ENCODE data around the gene CACNA1C.

CACNA1C gene

GRCh38 chr12:2035431-2036055 is 17.2 kb upstream of the CACNA1C start:
- peak; percentile 13 for DNase-seq

DNA sequence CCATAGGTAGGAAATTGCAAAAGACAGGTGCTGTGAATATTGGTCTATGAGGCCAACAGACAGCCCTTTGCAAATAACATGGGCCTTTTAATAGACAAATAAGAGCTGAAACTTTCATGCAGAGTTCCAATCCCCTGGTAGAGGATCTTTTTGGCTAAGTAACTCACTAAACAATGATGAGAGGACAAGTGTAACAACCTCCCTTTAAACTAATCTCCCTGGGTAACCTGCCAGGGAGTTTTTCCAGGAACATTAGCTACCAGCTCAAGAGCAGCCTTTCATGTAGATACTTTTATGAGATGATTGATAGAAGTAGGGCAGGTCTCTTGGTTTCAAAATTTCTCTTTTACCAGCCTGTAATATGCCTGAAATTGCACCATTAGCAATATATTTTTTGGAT is 13.8 kb upstream of the CACNA1C start:
- DNase-seq: no peak

DNA sequence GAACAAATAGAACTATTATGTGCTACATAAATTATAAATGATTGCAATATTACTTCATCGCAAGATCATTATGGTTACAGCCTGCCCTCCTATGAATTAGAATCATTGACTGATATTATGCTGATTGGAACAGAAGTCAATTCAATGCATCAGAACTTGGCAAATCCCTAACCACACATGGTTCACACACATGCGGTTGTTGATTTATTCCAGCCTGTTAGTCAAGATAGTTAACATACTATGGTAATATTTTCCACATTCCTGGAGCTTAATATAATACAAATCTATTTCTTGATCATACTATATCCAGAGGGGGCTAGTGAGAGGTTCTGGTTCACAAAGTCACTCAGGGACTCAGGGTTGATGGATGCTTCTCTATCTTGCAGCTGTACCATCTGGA is 9.7 kb upstream of the CACNA1C start:
- no peak for DNase-seq

- DNase-seq: no peak
Measured at GRCh38 chr12:2044165-2044564, 8.6 kb upstream of the CACNA1C start.

DNA sequence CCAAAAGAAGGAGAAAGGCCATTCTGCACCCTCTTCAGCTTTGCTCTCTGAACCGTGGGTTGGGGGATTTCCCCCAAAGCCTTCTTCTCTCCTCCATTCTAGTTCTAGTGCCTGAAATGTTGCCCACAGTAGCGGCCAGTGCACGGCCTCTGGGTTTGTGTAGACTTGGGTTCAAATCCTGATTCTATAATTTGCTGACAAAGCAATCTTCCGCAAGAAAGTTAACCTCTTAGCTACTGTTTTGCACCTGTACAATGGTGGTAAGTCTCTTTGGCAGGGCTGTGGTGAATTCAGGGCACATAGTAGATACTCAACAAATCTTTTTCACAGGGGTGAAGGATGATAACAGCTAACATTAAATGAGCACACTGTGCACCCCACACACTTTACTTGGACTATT is 5.8 kb upstream of the CACNA1C start:
- no peak for DNase-seq

- no peak for DNase-seq
Measured at GRCh38 chr12:2047752-2048151, 5.0 kb upstream of the CACNA1C start.

GRCh38 chr12:2049604-2050540 is 2.9 kb upstream of the CACNA1C start:
- no peak for DNase-seq

- DNase-seq: no peak
Measured at GRCh38 chr12:2051700-2052621, 826 bp upstream of the CACNA1C start.

DNA sequence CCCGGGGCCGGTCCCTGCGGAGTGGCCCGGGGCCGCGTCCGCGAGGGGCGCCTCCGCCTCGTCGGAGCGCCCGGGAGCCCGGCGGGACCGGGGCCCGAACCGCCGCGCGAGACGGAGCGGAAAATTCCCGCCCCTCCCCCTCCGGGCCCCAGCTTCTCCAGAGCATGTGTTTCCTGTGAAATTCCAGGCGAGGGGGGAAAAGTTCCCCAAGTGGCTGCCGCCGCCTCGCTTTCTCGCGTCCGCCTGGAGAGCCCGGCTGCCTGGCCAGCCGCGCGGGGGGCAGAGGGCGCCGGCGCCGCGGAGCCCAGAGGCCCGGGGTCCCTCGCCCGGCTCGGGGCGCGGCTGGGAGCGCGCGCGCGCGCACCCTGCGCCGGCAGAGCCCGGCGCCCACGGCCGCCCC is 904 bp downstream of the CACNA1C start:
- no peak for DNase-seq

GRCh38 chr12:2054091-2055018 is 1.6 kb downstream of the CACNA1C start:
- DNase-seq: no peak

DNA sequence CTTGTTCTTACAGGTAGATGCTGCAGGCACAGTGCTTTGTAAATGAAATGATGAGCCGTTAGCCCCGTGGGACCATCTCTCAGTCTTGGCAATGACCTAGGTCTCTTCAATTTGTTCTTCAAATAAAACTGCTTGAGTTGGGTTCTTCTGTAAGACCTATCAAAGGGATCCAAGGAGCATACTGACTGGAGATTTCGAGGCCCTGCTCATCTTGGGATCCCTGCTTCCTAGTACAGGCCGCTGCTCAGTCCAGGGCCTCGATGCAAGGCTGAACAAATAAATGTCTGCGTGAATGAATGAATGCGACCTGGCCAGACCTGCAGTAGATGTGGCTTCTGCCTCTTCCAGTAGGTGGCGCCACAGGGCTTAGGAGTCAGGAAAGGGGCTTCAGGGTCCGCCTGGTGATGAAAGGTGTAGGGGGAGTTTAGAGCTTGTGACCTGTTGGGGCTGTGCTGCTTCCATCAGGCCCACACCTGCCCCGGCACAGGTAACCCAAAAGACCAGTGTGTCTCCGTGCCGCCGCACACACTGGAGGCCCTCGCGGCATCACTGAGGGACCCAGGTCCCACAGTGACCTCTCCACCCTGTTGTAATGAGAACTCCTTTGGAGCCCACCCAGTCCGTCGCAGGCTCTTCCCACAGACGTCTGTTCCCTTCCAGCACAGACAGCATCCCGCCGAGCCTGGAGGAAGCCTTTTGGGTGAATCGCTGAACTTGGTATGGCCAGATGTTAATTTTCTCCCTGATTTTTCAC is 4.4 kb downstream of the CACNA1C start:
- no peak for DNase-seq

- no peak for DNase-seq
Measured at GRCh38 chr12:2057795-2058408, 5.1 kb downstream of the CACNA1C start.

DNA sequence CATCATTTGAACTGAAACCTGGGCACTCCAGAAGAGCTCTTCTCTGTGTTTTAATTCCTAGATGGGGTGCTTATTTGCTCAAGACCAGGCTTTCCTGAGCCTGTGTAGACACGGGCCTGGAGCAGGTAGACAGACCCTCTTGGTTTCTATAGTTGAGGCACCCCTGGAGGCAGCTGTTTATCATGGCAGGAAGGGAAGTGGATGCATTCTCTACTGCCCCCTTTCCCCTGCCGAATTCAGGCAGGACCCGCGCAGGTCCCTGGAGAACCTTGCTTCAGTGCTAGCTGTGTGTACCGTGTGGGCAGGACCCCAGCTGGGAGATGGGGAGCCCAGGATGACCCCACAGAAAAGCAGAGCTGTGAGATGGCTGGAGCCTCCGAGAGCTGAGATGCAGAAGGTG is 6.0 kb downstream of the CACNA1C start:
- no peak for DNase-seq

GRCh38 chr12:2061402-2061801 is 8.6 kb downstream of the CACNA1C start:
- DNase-seq: no peak

GRCh38 chr12:2064071-2064507 is 11.3 kb downstream of the CACNA1C start:
- DNase-seq: no peak

DNA sequence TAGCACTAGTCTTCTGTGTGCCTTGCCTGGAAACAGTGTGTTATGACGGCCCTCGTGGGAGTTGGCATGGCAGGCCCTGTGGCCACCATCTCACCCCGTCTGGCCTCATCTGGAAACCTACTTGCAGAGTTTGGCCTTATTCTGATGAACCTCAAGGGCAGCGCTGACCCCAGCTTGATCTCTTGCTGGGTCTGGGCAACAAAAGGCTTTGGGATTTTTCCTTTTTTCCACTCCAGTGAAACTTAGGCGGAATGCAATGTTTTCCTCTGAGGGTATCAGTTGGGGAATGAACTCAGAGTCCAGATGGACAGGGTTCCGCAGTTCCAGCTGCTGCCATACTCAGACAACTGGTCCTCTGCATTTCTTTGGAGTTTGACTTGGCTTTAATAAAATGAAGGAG is 15.9 kb downstream of the CACNA1C start:
- no peak for DNase-seq

- no peak for DNase-seq
Measured at GRCh38 chr12:2070440-2071045, 17.8 kb downstream of the CACNA1C start.

GRCh38 chr12:2074792-2075191 is 22.0 kb downstream of the CACNA1C start:
- DNase-seq: no peak

DNA sequence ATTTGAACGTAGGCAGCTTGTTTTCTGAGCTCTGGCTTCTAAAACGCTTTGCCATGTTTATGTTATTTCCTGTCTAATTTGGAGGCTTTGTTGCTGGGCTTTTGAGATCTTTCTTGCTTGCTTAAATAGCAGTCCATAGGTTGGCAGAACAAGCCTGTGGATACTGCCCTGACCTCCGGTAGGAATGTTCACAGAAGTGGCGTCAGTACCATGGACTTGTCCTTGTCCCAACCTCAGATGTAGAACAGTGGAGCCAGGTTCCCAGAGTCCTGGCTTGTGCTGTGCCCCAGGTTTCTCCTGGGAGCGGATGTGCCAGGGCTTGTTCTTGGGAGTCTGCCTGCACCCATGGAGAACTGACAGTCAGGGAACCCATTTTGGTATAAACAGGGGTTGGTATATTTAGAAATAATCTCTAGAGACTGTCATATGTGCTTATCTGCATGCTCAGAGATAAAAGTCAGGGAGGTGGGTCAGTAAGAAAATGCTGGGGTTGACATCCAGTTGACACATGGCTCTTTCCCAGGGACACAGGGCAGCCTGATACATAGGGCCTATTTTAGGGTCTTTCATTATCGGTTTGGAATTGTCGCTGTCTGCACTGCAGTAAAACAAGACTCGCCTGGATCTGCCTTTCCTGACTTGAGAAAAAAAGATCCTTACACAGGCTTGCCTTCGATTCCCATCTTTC is 22.9 kb downstream of the CACNA1C start:
- no peak for DNase-seq

- DNase-seq: no peak
Measured at GRCh38 chr12:2076196-2076570, 23.4 kb downstream of the CACNA1C start.
